ENCODE data around the gene CCDC18. TPM values are rescaled to one million over a fixed set of nuclear protein-coding genes. Genes with fewer than 3 reads are reported as not detected.
"Not testable (repeated sequence)": the region's sequence is repeated elsewhere in the genome, so short reads cannot be mapped to it uniquely, and the experiment has no call there.

The CCDC18 gene
- total RNA-seq, 1 donor from 2014 or later: 3.8 TPM

DNA sequence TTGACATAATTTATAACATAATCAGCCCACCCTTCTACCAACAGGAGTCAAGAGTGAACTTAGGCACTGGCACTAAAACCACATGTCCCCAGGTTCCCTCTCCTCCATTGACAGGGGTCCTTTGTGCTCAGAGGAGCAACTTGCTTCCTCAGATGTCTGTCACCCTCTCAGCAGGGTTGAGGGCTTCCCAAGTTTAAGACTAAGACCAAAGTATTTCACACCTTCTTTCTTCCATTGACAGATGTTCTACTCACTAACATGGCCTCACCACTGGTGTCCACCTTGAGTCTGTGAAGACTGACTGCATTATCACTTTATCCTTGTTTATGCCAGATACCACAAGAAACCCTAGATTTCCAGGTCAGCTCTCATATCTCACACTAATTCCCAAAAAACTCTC, 56.5 kb downstream of the CCDC18 start:
- no peak for DNase-seq (ENCODE audit: low spot score)

DNA sequence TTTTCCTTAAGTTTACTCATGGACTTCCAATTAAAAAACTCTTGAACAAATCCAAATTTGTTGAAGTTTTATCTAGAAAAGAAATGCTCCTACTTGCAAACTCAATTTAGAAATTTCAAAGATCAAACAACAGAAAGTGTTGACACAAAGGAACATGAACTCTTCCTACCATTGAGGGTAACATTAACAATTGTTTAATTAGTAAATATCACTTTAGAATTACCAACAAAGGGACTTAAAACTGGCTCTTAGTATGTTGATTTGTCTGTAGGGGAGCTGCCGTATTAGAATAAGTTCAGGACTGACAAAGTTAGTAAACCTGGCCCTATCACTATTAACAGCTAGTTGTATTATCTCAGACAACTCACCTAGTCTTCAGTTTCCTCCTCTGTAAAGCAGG, 57.9 kb downstream of the CCDC18 start:
- no peak for DNase-seq (ENCODE audit: low spot score)

DNA sequence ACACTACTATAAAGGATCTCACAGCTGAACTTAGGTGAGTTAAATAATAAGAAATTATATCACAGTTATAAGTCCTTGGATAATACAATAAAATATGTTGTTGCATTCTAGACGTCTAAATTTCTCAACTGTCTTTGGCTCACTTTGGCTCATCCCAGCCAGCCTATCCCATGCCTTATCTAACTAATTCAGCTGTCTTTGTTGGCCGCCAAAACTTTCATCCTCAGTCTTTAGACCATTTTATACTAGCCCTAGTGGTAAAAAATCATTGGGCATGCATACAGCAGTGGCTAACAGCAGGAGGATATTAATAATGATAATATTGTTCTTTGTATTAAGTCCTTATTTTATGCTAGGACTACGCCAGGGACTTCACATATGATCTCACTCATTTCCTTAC, 59.3 kb downstream of the CCDC18 start:
- DNase-seq (ENCODE audit: low spot score): no peak

GRCh38 chr1:93243233-93243632, 62.7 kb downstream of the CCDC18 start:
- not testable (repeated sequence) for DNase-seq (ENCODE audit: low spot score)

GRCh38 chr1:93244298-93245069, 64.0 kb downstream of the CCDC18 start:
- DNase-seq (ENCODE audit: low spot score): no peak

GRCh38 chr1:93251966-93252365, 71.4 kb downstream of the CCDC18 start:
- no peak for DNase-seq (ENCODE audit: low spot score)

GRCh38 chr1:93252598-93252997, 72.1 kb downstream of the CCDC18 start:
- no peak for DNase-seq (ENCODE audit: low spot score)

- no peak for DNase-seq (ENCODE audit: low spot score)
Measured at GRCh38 chr1:93253516-93253915, 73.0 kb downstream of the CCDC18 start.

GRCh38 chr1:93255222-93256079, 74.9 kb downstream of the CCDC18 start:
- DNase-seq (ENCODE audit: low spot score): no peak

- DNase-seq (ENCODE audit: low spot score): no peak
Measured at GRCh38 chr1:93256433-93256832, 75.9 kb downstream of the CCDC18 start.

DNA sequence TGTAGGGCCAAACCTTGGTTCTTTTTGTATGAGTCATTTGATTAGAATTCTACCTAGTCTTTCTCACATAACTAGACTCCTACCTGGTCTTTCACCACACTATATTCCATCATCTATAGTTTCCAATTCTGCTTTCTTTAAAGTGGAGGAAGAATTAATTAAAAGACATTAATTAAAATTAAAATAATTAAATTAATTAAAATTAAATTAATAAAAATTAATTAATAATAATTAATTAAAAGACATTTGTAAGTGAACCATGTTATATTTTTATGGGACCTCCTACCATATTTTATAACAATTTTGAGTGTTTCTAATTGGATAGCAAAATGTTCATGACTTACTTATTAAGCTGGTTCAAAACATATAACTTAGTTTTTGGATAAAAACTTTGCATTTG, 77.4 kb downstream of the CCDC18 start:
- DNase-seq (ENCODE audit: low spot score): no peak

DNA sequence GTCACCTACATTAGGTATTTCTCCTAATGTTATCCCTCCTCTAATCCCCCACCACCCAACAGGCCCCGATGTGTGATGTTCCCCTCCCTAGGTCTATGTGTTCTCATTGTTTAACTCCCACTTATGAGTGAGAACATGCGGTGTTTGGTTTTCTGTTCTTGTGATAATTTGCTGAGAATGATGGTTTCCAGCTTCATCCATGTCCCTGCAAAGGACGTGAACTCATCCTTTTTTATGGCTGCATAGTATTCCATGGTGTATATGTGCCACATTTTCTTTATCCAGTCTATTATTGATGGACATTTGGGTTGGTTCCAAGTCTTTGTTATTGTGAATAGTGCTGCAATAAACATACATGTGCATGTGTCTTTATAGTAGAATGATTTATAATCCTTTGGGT, 80.2 kb downstream of the CCDC18 start:
- DNase-seq (ENCODE audit: low spot score): not testable (repeated sequence)

DNA sequence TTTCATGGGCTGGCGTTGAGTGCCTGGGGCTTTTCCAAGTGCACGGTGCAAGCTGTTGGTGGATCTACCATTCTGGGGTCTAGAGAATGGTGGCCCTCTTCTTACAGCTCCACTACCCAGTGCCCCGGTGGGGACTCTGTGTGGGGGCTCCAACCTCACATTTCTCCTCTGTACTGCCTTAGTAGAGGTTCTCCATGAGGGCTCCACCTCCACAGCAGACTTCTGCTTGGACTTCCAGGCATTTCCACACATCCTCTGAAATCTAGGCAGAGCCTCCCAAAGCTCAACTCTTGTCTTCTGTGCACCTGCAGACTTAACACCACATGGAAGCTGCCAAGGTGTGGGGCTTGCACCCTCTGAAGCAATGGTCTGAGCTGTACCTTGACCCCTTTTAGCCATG, 82.1 kb downstream of the CCDC18 start:
- no peak for DNase-seq (ENCODE audit: low spot score)

GRCh38 chr1:93268888-93269287, 88.4 kb downstream of the CCDC18 start:
- not testable (repeated sequence) for DNase-seq (ENCODE audit: low spot score)

DNA sequence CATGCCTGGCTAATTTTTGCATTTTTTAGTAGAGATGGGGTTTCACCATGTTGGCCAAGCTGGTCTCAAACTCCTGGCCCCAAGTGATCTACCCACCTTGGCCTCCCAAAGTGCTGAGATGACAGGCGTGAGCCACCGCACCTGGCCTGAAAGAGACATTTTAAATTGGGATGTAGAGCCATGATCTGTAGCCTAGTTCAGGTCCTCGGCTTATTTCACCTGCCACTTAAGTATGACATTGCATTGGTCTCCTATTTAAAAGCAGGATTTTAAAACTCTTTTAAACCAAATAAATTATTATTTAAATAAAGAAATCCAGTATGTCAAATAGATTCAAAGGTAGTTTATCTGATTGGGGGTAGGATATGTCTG, 94.7 kb downstream of the CCDC18 start:
- DNase-seq (ENCODE audit: low spot score): not testable (repeated sequence)

DNA sequence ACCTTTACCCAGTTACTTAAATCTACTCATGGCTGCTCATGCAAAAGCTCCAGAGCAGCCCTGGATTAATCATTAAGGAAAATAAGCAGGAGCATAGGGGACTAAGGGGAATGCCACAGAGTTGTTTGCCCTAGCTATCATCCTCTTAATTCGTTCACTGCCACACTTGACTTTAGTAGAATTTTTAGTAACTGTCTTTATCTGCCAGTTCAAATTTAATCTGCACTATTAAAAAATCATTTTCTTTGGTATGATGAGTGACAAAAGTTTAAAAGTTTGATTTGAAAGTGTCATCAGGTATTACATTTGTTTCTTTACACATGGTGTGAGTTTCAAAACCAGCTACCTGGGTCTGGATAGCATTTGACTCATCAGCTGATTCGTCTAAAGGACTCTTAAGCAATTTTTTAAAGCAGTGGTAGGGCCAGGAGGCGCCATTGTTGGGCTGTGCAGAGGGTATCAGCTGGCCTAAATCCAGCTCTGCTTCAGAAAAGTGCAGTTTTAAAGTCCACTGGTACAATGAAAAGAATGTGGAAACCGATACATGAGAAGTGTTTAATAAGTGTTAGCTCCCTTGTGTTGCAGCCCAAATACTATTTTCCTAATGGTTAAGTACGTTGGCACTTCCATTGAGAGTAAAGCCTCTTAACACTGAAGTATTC, 95.2 kb downstream of the CCDC18 start:
- no peak for DNase-seq (ENCODE audit: low spot score)

DNA sequence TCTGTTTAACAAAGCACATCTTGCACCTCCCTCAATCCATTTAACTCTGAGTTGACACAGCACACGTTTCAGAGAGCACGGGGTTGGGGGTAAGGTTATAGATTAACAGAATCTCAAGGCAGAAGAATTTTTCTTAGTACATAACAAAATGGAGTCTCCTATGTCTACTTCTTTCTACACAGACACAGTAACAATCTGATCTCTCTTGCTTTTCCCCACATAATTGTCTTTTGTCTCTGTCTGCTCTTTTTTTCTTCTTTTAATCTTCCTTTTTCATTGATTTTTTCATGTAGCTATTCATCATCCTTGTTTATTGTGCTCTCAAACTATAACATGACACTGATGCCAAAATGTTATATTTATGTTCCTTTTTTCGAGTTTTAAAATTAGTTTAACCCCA, 97.0 kb downstream of the CCDC18 start:
- not testable (repeated sequence) for DNase-seq (ENCODE audit: low spot score)

DNA sequence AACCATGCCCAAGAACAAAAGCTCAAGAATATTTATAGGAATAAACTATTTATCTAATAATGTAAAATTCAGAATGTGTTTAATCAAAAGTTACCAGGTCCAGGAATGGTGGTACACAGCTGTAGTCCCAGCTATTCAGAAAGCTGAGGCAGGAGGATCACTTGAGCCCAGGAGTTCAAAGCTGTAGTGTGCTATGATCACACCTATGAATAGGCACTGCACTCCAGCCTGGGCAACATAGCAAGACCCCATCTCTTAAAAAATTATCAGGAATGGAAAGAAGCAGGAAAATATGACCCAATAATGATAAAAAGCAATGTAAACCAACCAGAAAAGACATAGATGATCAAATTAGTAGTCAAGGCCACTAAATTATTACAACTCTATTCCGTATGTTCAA, 103.0 kb downstream of the CCDC18 start:
- DNase-seq (ENCODE audit: low spot score): no peak

DNA sequence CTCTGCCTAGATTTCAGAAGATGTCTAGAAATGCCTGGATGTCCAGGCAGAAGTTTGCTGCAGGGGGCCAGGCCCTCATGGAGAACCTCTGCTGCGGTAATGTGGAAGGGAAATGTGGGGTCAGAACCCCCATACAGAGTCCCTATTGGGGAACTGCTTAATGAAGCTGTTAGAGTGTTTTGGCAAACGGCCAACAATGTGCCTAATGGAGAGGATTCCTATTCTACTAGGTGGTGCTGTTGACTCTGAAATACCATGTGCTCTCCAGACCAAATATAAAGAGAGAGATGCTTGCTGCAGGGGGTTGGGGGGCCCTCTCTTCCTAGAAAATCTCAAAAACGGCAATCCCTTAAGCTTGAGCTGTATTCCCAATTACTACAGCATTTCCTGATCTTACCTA, 108.0 kb downstream of the CCDC18 start:
- no peak for DNase-seq (ENCODE audit: low spot score)

- DNase-seq (ENCODE audit: low spot score): no peak
Measured at GRCh38 chr1:93296555-93297154, 116.1 kb downstream of the CCDC18 start.

DNA sequence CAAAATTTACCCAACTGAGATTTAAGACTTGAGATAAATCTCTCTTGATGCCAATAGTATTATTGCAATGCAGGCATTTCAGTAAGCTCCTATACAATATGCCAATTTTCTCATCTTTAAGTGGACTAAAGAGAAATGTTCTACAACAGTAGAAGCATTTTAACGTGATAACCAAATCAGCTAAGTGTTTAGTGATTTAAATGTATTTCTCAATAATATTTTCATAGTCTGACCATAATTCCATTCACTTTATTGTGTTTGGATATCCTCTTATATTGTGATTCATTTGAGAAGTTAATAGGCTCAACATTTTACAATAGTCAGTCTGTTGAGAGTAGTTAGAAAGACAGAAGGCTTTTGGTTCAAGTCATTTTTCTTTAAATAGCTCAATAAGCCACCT, 120.6 kb downstream of the CCDC18 start:
- DNase-seq (ENCODE audit: low spot score): no peak

GRCh38 chr1:93302078-93302477, 121.6 kb downstream of the CCDC18 start:
- no peak for DNase-seq (ENCODE audit: low spot score)
